Muscle of back (tissue), 11 donors: ENCODE data around the gene ZNF341. TPM values are rescaled to one million over a fixed set of nuclear protein-coding genes. Genes with fewer than 3 reads are reported as not detected.
A peak's percentile ranks its signal among the peaks of the same experiment; 100 is the strongest.

Source experiments
- DNase-seq, 3 donors: peaks; one replicate each; pipeline versions ENCODE4 v3.0.0 to v3.0.0-alpha.2; 2013
- polyA plus RNA-seq, 10 donors: library from polyadenylated mRNA; unstranded; fragments of 120-200 nt; gene quantifications; one replicate each; pipeline ENCODE4 v1.2.1, GENCODE V29; 2013; ENCODE audit not compliant: insufficient read length in 10 of 10

Gene ZNF341
- polyA plus RNA-seq, 10 donors = 2.2 to 3.6 (median 2.7) TPM

DNA sequence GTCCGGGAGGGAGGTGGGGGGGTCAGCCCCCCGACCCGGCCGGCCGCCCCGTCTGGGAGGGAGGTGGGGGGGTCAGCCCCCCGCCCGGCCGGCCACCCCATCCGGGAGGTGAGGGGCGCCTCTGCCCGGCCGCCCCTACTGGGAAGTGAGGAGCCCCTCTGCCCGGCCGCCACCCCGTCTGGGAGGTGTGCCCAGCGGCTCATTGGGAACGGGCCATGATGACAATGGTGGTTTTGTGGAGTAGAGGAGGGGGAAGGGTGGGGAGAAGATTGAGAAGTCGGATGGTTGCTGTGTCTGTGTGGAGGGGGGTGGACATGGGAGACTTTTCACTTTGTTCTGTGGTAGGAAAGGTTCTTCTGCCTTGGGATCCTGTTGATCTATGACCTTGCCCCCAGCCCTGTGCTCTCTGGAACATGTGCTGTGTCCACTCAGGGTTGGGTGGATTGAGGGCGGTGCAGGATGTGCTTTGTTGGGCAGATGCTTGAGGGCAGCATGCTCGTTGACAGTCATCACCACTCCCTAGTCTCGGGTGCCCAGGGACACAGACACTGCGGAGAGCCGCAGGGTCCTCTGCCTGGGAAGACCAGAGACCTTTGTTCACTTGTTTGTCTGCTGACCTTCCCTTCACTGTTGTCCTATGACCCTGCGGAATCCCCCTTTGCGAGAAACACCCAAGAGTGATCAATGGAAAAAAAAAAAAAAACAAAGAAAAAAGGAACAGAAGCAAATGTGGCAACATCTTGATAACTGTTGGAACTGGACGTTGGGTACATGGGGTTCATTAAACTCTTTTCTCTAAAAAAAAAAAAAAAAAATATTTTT, 30.0 kb upstream of the ZNF341 start:
- no peak for DNase-seq

DNA sequence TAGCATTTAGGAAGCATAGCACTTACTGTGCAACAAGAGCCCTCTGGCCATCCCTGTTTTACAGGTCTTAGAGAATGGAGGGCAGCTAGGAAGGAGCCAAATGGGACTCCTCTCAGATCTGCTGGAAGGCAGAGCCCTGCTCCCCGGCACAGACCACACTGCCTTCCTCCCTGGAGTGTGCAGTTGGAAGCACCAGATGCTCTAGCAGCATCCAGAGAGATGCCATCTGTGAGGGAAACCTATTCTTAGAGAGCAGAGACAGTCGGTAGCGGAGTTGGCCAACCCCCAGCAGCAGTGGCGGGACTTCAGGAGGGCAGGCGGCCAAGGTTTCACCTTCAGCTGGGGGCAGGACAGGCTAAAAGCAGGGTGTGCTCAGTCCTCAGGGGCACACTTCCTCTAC, 28.9 kb upstream of the ZNF341 start:
- DNase-seq = peak in 2 of 3 donors; percentile 26 to 34

DNA sequence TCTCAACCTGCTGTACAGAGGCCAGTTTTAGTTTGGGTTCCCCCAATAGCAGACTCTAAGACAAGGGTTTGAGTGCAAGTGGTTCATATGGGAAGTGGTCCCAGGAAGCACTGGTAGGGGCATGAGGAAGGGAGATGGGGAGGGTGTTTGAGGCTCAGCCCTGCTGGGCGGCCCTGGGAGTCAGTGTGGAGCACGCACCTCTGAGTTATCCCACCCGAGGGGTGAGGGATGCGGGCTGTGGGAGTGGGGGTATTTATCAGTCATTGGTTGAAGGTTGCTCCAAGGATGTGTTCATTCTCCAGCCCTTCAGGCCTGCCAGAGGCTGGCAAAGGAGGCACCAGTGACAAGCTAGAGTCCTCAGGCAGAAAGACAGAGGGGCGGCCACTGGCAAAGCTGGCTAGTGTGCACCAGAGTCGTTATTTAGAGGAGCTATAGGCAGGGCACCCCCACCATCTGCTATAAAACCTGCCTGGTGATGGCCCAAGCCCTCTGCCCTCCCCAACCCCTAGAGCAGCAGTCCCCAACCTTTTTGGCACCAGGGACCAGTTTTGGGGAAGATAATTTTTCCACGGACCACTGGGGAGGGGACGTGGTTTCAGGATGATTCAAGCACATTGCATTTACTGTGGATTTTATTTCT, 28.2 kb upstream of the ZNF341 start:
- DNase-seq = no peak

DNA sequence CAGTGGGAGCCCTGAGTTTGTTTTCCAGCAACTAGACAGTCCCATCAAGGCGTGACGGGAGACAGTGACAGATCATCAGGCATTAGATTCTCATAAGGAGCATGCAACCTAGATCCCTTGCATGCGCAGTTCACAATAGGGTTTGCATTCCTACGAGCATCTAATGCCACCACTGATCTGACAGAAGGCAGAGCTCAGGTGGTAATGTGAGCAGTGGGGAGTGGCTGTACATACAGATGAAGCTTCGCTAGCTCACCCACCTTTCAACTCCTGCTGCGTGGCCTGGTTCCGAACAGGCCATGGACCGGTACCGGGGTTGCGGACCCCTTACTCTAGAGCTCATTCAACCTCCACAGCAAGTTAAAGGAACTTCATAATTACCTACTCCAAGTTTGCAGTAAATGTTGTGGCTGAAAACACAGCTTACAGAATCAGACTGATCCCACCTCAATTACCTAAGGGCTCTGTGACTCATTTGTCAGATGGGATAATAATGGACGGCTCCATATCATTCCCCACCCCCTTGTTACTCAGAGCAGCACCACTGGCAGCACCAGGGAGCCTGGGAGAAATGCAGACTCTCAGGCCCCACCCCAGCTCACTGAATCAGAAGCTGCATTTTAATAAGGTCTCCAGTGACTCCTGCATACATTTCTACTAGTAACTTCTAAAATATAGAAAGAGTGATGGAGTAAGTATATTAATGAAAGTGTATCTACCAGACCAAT, 27.4 kb upstream of the ZNF341 start:
- DNase-seq = no peak

DNA sequence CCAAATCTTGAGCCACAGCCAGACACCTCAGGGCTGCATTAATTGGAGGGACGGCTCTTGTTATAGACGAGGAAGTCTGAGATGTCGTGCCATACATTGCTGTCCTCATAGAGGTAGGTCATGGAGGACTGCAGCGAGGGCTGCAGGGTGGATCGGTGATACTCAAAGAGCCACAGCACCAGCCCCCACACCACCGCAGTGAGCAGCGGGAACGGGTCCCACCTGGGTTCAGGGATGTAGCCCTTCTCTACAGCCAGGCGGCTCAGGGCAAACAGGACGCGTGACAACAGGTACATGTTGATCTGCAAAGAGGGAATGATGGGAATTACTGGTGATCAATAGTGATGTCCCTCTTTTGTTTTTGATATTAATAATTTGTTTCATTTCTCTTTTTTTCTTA, 24.1 kb upstream of the ZNF341 start:
- DNase-seq = no peak

DNA sequence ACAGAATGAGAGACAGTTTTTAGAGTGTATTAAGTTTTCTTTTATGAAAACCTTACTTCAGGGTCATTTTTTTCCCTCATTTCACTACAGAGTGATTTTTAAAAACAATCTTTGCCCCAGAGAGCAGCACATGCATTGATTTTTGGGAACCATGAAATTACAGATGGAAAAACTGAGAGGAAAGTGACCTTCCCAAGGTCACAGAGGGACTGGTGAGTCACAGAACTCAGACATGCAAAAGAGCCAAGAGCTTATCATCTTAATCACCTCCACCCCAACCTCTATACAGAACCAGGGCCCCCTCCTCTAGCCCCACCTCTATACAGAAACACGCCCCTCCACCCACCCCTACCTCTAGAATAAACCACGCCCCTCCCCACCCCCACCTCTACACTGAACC, 22.4 kb upstream of the ZNF341 start:
- no peak for DNase-seq

DNA sequence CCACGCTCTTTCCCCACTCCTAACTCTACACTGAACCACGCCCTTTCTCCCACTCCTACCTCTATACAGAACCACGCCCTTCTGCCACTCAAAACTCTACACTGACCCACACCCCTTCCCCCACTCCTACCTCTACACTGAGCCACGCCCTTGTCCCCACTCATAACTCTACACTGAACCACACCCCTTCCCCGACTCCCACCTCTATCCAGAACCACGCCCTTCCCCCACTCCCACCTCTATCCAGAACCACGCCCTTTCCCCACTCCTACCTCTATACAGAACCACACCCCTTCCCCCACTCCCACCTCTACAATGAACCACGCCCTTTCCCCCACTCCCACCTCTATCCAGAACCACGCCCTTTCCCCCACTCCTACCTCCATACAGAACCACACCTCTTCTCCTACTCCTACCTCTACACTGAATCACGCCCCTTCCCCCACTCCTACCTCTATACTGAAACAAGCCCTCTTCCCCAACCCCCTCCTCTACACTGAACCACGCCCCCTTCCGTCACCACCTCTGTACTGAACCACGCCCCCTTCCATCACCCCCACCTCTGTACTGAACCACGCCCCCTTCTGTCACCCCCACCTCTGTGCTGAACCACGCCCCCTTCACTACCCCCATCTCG, 21.8 kb upstream of the ZNF341 start:
- DNase-seq = no peak

DNA sequence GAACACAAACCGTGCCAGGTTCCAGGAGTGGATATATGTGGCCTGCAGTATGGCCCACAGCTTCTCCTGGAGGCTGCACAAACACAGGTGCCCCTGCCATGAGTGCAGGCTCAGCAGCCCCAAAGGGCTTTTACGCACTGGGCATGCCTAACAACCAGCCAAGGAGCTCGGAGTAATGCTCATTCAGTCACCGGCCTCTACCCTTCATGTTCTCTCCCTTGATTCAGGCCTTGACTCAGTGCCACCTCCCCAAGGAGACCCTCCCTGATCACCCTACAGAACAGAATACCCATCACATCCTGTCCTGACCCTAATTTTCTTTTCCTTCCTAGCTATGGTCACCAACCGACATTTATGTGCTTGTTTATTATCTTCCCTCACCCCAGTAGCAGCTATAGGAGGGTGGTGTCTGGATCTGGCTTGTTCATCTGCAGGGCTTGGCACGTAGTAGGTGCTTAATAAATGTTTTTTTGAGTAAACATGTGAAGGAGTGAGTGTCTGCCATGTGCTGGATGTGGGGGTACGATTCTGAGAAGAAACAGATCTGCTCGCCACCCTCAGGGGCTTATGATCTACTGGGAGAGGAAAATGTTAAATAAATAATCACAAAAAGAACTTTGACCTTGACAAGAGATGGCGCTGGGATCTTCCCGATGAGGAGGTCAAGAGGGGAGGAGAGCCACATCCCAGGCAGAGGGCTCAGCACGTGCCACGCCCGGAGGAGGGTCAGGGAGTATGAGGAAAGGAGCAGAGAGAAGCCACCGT, 20.9 kb upstream of the ZNF341 start:
- no peak for DNase-seq

DNA sequence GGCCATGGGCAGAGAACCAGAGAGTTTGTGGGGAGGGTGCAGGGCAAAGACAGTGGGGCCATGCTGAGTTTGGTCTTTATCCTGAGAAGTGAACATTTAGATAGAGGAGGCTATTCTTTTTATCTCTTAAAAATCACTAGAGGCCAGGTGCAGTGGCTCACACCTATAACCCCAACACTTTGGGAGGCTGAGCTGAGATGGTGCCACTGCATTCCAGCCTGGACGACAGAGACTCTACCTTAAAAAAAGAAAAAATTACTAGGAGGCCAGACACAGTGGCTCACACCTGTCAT, 20.4 kb upstream of the ZNF341 start:
- no peak for DNase-seq

DNA sequence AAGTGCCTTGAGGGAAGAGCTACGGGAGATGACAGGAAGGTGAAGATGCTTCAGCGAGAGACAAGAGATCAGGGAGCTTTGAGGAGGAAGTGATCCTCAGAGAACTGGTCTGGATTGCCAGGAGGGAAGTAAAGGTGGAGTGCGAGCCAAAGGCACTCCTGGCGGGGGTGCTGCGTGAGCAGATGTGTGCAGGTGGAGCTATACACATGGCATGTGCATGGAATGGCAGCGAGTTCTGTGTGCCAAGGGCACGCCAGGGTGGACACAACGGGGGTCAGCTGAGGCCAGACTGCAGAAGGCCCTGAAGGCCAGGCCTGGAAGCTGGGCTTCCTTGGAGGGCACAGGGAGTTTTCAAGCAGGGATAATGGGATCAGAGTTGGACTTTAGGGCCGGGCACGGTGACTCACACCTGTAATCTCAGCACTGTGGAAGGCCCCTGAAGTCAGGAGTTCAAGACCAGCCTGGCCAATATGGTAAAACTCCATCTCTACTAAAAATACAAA, 17.9 kb upstream of the ZNF341 start:
- DNase-seq = no peak

DNA sequence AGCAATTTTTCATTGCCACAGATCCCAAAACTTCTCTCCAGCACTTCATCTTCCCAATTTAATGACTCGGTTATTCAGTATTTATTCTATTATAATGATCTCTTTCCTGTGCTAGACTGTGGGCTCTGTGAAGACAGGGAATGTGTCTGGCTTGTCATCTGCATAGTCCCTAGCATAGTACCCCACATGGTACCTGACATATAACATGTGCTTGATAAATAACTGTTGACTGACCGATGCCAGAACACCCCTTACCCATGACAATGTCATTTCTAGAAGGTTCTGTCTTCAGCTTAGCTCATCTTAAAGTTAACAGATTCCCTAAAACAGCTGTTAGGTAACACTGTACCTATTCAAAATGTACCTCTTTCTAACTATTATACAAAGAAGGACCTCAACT, 15.3 kb upstream of the ZNF341 start:
- DNase-seq = no peak

DNA sequence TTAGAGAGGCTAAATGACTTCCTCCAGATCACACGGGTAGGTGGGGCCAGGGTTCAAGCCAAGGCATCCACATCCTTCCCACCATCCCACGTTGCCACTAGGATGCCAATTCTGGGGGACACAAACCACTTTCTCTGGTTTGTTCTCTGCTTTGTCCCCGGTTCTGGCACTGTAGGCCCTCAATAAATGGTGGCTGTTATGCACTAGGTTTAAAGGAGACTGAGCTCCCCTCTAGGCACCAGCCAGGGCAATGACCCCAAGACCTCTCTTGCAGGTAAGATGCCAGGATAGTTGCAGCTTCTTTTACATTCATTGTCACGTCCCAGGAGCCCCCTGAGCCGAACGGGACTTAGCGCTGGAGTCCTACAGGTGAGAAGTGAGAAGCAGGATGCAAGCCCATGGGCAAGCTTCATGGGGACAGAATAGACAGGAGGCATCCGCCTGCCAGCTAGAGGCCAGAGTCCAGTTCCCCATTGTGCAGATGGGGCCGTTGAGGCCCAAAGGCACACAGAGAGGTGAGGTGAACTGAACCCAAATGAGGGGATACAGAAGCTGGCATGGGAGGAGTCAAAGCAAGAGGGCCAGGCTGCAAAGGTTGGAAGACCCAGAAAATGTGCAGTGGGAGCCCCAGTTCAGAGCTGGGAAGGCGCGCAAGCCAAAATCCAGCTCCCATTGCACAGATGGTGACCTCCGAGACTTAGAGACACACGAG, 12.4 kb upstream of the ZNF341 start:
- peak in 1 of 3 donors; percentile 20 for DNase-seq

DNA sequence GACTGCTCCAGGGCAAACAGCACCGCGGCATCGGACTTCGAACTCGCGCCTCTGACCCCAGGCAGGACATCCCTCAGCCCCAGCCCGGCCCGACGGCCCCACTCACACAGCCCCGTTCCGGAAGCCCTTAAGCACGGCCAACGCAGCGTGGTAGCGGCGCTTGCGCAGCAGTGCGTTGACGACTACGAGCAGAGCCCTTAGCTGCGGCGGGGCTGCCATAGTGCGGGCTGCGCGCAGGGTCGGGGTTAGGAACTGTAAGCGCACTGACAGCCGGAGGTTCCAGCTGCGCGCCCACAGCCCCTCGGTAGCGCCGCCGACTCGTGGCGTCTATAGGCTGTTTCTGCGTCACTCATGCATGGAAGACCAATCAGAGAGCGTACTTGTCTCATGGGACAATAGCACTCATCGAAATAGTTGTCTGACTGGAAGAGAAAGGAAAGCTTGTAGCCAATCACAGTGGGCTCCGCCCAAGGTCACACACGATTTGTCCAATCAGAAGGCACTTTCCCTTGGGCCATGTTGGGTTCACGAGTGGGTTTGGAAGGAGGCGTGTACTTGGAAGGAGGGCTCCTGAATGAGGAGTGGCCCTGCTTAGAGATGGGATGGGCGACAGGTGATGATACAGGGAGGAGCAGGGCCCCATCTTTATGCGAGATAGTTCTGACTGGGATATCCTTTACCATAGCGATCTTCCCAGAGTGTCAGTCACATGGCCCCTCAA, 11.6 kb upstream of the ZNF341 start, which contains the start of gene PXMP4:
PXMP4 (minus strand) TSS at position 322 of the 721 bp plus-strand sequence; CDS start at position 219, 103 bp downstream.
- peak; percentile 98 to 99 (median 98) for DNase-seq

DNA sequence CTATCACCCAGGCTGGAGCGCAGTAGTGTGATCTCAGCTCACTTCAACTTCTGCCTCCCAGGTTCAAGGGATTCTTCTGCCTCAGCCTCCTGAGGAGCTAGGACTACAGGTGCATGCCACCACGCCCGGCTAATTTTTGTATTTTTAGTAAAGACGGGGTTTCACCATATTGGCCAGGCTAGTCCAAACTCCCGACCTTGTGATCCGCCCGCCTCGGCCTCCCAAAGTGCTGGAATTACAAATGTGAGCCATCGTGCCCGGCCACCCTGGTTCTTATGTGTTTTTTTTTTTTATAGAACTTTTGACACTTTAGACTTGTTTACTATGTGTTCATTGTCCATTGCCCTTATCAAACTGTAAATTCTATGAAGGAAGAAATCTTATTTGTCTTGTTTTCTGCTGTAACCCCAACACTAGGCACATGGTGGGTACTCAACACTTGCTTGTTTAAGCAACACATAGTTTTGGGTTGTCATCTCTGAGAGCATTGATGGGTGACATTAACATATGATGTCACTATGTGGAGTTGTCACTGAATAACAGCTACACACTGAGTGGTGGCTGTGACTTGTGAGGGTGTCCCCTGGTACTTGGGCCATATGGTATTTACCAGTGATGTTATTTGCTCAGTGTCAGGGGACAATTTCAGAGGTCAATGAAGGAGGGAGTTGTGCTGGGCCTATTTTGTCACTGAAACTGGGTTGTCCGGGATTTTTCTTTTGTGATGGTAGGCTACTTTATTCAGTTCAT, 10.2 kb upstream of the ZNF341 start:
- no peak for DNase-seq

DNA sequence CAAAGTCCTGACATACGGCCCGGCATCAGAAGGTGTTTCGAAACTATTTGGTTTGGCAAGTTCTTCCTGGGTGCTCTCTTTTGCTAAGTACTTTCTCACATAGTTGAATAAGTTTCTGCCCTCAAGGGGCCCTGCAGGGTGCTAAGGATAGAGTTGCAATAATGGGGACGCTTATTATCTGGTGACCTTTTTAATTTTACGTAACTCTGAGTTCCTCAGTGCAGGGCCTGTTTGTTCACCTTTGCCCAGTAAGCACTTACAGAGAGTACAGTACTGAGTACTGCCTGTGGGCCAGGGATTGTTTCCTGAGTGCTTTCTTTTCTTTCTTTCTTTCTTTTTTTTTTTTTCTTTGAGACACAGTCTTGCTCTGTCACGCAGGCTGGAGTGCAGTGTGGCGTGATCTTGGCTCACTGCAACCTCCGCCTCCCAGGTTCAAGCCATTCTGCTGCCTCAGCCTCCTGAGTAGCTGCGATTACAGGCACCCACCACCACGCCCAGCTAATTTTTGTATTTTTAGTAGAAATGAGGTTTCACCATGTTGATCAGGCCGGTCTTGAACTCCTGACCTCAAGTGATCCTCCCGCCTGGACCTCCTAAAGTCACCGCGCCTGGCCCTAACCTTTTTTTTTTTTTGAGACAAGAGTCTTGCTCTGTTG, 7.2 kb upstream of the ZNF341 start:
- no peak for DNase-seq

DNA sequence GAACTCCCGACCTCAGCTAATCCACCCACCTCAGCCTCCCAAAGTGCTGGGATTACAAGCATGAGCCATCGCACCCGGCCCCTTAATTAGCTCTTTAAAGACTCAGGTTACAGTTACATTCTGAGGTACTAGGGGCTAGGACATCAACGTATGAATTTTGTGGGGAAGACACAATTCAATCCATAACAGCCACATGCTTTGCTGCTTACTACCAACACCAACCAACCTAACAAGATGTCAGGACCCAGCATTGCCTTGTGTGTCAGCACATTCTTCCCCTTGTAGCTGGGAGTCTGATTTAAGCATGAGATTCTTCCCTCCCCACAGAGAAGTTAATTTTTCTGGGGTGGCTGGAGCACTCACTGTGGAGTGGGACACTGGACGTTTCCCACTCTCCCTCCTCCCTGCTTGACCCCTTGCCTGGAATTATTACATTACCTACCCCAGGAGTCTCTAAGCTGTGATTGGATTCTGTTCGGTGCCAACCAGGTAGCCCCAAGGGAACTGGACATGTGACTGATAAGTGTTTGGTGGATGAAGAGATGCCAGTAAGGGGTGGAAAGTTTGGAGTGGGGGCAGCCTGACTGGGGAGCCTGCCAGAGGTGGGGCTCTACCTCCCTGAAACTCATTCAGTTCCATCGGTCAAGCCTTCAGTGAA, 6.1 kb upstream of the ZNF341 start:
- DNase-seq = no peak

DNA sequence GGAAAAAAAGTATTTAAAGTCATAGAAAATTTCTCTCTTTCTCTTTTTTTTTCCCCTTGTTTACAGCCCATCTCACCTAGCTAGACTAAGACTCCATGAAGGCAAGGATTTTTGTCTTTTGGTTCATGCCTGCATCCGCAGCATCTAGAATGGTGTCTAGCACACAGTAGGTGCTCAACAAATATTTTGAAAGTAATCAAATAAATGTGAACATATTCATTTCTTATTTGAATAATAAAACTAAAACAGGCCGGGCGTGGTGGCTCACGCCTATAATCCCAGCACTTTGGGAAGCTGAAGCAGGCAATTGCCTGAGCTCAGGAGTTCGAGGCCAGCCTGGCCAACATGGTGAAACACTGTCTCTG, 4.7 kb upstream of the ZNF341 start:
- no peak for DNase-seq

DNA sequence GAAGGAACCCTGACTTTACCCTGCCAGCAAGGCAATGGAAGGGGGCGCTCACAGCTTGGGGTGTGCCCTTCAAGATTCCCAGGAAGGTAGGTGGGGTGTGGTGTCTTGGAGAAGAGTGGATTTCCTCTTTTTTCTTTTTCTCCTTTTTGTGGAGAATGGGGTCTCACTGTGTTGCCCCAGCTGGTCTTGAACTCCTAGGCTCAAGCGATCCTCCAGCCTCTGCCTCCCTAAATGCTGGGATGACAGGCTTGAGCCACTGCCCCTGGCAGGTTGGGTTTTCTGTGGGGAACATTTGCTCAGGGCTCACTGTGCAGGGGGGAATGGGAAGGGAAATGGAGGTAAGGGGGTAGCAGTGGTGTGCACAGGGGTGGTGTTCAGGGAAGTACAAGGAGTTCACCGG, 4.0 kb upstream of the ZNF341 start:
- DNase-seq = no peak
